ENCODE results near the gene CCDC85B. TPM values are rescaled to one million over a fixed set of nuclear protein-coding genes. Genes with fewer than 3 reads are reported as not detected.

The CCDC85B gene
- total and polyA plus RNA-seq, 2 of the 13 experiments (the other 11 are each of a cell fraction or from before 2014, with no cell fraction given), result 8.2 to 19.5 TPM

- TF ChIP-seq ZNF407 (CRISPR knock-in tag; IDR thresholded peaks at IDR 0.05; ENCODE audit: not compliant biosample characterization), result no peak
- TF ChIP-seq KAT8 (CRISPR knock-in tag; IDR thresholded peaks at IDR 0.05), result peak; percentile 49
- no peak for TF ChIP-seq ZNF441 (CRISPR knock-in tag; IDR thresholded peaks at IDR 0.05; ENCODE audit: borderline replicate concordance)
- TF ChIP-seq ZNF704 (CRISPR knock-in tag; IDR thresholded peaks at IDR 0.05; ENCODE audit: borderline replicate concordance), result no peak; the same call in 1 of the 2 replicates
- 0 out of 2 replicates have a peak, but pooled peaks have one; percentile 54 for TF ChIP-seq NCOA5 (CRISPR knock-in tag; IDR thresholded peaks at IDR 0.05)
- no peak for TF ChIP-seq ZBTB40 (IDR thresholded peaks at IDR 0.05)
- no peak; the same call in 1 of the 2 replicates for TF ChIP-seq ZBTB40 (CRISPR knock-in tag; IDR thresholded peaks at IDR 0.05)
- TF ChIP-seq NFKB2 (CRISPR knock-in tag; IDR thresholded peaks at IDR 0.05; ENCODE audit: borderline replicate concordance), result no peak; the same call in 1 of the 2 replicates
These were observed 1.0 kb downstream of the CCDC85B start (continued) for GRCh38 chr11:65891219-65892136.

Measured in HepG2 (cell line).